A549 (cell line): ENCODE measurements around the gene LRFN2. TPM values are rescaled to one million over a fixed set of nuclear protein-coding genes. Genes with fewer than 3 reads are reported as not detected.

ENCODE experiments used
- ATAC-seq, 2 experiments: fragments of 200-7000 bp in 1 of 2; fragments of >200 bp in 1 of 2; cut with Nextera tagmentation in 1 of 2; cut with Tn5 transposase in 1 of 2; 3 replicates each; pipeline versions ENCODE4 v1.8.0 to v1.9.1; 2018 to 2020; ENCODE audit warnings: mild to moderate bottlenecking in 1 of 2, moderate library complexity in 1 of 2
- CTCF ChIA-PET: fragments of 300-600 bp; sonication (Branson Sonifier 250); formaldehyde crosslinking; extraction: SDS; loops from one replicate; lab custom pipeline; 2021; ENCODE audit warnings: antibody characterized with exemption, inconsistent platforms; lab: Yijun Ruan, JAX
- POLR2A ChIA-PET: fragments of 350-600 bp; formaldehyde crosslinking; extraction: SDS; loops from one replicate; lab custom pipeline; 2021; ENCODE audit warnings: antibody characterized with exemption, inconsistent platforms; lab: Yijun Ruan, JAX
- DNase-seq, 2 experiments: peaks; one replicate each; pipeline versions ENCODE4 v3.0.0 to v3.0.0-alpha.2; 2011 to 2016; ENCODE audit warnings: low read depth in 1 of 2, low spot score in 1 of 2
- FAIRE-seq: peaks from 2 replicates; lab custom pipeline; 2011; peaks lifted over from hg19 to GRCh38; lab: Jason Lieb, UNC
- H3K27ac ChIP-seq, 2 experiments: fragments of >200 bp; sonication (Bioruptor Twin); formaldehyde crosslinking; 3 replicates each; pipeline ENCODE4 v1.5.1; 2016 to 2017
- H3K4me1 ChIP-seq: fragments of >200 bp; sonication (Bioruptor Twin); formaldehyde crosslinking; 3 replicates; pipeline ENCODE4 v1.6.1; 2016
- H3K4me2 ChIP-seq: fragments of >200 bp; sonication (Bioruptor Twin); formaldehyde crosslinking; 3 replicates; pipeline ENCODE4 v1.6.1; 2016
- H3K4me3 ChIP-seq: fragments of >200 bp; sonication (Bioruptor Twin); formaldehyde crosslinking; 3 replicates; pipeline ENCODE4 v1.5.1; 2016
- H3K9me3 ChIP-seq: fragments of >200 bp; sonication (Bioruptor Twin); formaldehyde crosslinking; 3 replicates; pipeline ENCODE4 v1.6.1; 2016
- BHLHE40 ChIP-seq: IDR thresholded peaks from 2 replicates; pipeline ENCODE4 v1.6.1; 2012; ENCODE audit warnings: low read depth, low read length, inconsistent platforms
- CBX2 ChIP-seq: fragments of 200-600 bp; sonication (generic); IDR thresholded peaks from 2 replicates; pipeline ENCODE4 v1.6.1; 2016; ENCODE audit warnings: low read depth, mild to moderate bottlenecking, borderline replicate concordance
- CBX8 ChIP-seq: fragments of 200-600 bp; sonication (generic); IDR thresholded peaks from 2 replicates; pipeline ENCODE4 v1.6.1; 2016
- E2F6 ChIP-seq: IDR thresholded peaks from 2 replicates; pipeline ENCODE4 v1.6.1; 2012; ENCODE audit warnings: low read depth, borderline replicate concordance
- EP300 ChIP-seq, 2 experiments: fragments of >200 bp; sonication (Bioruptor Twin); formaldehyde crosslinking; IDR thresholded peaks; 2 replicates in 1 of 2; 3 replicates in 1 of 2; pipeline ENCODE4 v1.6.1; 2016 to 2017
- FOXS1 ChIP-seq: fragments of 250-450 bp; sonication (Bioruptor Pico); IDR thresholded peaks from 2 replicates; pipeline ENCODE4 v1.5.0; 2020; ENCODE audit warnings: mild to moderate bottlenecking, moderate library complexity
- HDAC2 ChIP-seq: fragments of 200-600 bp; sonication (generic); IDR thresholded peaks from 2 replicates; pipeline ENCODE4 v1.6.1; 2016
- HOXB5 ChIP-seq: fragments of 250-450 bp; sonication (Bioruptor Pico); IDR thresholded peaks from 2 replicates; pipeline ENCODE4 v1.5.0; 2020; ENCODE audit warnings: mild to moderate bottlenecking, moderate library complexity
- JUNB ChIP-seq: fragments of >200 bp; sonication (Bioruptor Twin); formaldehyde crosslinking; IDR thresholded peaks from 2 replicates; pipeline ENCODE4 v1.6.1; 2016
- MYC ChIP-seq: IDR thresholded peaks from 2 replicates; pipeline ENCODE4 v1.6.1; 2012; ENCODE audit warnings: mild to moderate bottlenecking, inconsistent platforms, low read length, improper control_type of control experiment, borderline replicate concordance
- POLR2A ChIP-seq: IDR thresholded peaks from 2 replicates; pipeline ENCODE4 v1.6.1; 2012; ENCODE audit warnings: mild to moderate bottlenecking, low read length
- POLR2AphosphoS2 ChIP-seq: conservative IDR thresholded peaks from 2 replicates; pipeline ENCODE4 v1.6.1; 2012; ENCODE audit warnings: low read length, improper control_type of control experiment, inconsistent platforms
- RAD21 ChIP-seq, 2 experiments: fragments of >200 bp in 1 of 2; sonication (Bioruptor Twin) in 1 of 2; formaldehyde crosslinking in 1 of 2; IDR thresholded peaks in 1 of 2; conservative IDR thresholded peaks in 1 of 2; 2 replicates in 1 of 2; 3 replicates in 1 of 2; pipeline ENCODE4 v1.6.1; 2012 to 2018; ENCODE audit warnings: inconsistent platforms in 1 of 2
- RCOR1 ChIP-seq: fragments of 150-350 bp; IDR thresholded peaks from 2 replicates; pipeline ENCODE4 v1.6.1; 2014; ENCODE audit warnings: antibody characterized with exemption, low read length, low read depth
- USF2 ChIP-seq: fragments of 450-650 bp; IDR thresholded peaks from 2 replicates; pipeline ENCODE4 v1.6.1; 2014; ENCODE audit warnings: antibody characterized with exemption
- ZNF302 ChIP-seq: fragments of 250-450 bp; sonication (Bioruptor Pico); IDR thresholded peaks from 2 replicates; pipeline ENCODE4 v1.9.0; 2021; ENCODE audit warnings: inconsistent platforms, mild to moderate bottlenecking, moderate library complexity
- ZSCAN20 ChIP-seq: fragments of 250-450 bp; sonication (Bioruptor Pico); IDR thresholded peaks from 2 replicates; pipeline ENCODE4 v1.8.0; 2022; ENCODE audit warnings: mild to moderate bottlenecking, moderate library complexity
- WGBS: methylation state at CpG from one replicate; pipeline ENCODE4 v1.1.6; 2017; ENCODE audit errors: missing lambda C conversion rate; 5-methylcytosine and 5-hydroxymethylcytosine counted together
- polyA plus RNA-seq, 4 experiments: library from polyadenylated mRNA; depleted of rRNA in 3 of 4; stranded (reverse); fragments of >200 nt; fragmentation: RNase III in 1 of 4; extraction: RNeasy Plus Mini Kit Qiagen cat#74134 plus additional on column Dnase treatment in 1 of 4; gene quantifications; 2 replicates in 3 of 4; 3 replicates in 1 of 4; pipeline ENCODE4 v1.2.3, GENCODE V29; 2011 to 2017
- TF ChIP-seq, protein P1 (sequence below): fragments of >200 bp; sonication (Bioruptor Twin); formaldehyde crosslinking; IDR thresholded peaks from 3 replicates; pipeline ENCODE4 v1.6.1; 2016
- TF ChIP-seq, protein P2 (sequence below): fragments of >200 bp; sonication (Bioruptor Twin); formaldehyde crosslinking; IDR thresholded peaks from 2 replicates; pipeline ENCODE4 v1.6.1; 2016
- TF ChIP-seq, protein P3 (sequence below): fragments of 250-450 bp; sonication (Bioruptor Pico); IDR thresholded peaks from 2 replicates; pipeline ENCODE4 v1.5.0; 2021; ENCODE audit warnings: mild to moderate bottlenecking, moderate library complexity, borderline replicate concordance
- TF ChIP-seq, protein P4 (sequence below): IDR thresholded peaks from 2 replicates; pipeline ENCODE4 v1.6.1; 2012
- TF ChIP-seq, protein P5 (sequence below): fragments of >200 bp; sonication (Bioruptor Twin); formaldehyde crosslinking; IDR thresholded peaks from 3 replicates; pipeline ENCODE4 v1.5.1; 2016

The LRFN2 gene
- polyA plus RNA-seq, 2 of the 4 experiments (the other 2 are of a cell fraction): not detected

GRCh38 chr6:40440053-40440452 is 147.1 kb downstream of the LRFN2 start:
- DNase-seq (no peak), FAIRE-seq (no peak), ATAC-seq (no peak)
- H3K4me2 ChIP-seq: no peak overlapping the region
- TF ChIP-seq POLR2AphosphoS2 (no peak), HDAC2 (no peak)
- TF ChIP-seq, protein P1, sequence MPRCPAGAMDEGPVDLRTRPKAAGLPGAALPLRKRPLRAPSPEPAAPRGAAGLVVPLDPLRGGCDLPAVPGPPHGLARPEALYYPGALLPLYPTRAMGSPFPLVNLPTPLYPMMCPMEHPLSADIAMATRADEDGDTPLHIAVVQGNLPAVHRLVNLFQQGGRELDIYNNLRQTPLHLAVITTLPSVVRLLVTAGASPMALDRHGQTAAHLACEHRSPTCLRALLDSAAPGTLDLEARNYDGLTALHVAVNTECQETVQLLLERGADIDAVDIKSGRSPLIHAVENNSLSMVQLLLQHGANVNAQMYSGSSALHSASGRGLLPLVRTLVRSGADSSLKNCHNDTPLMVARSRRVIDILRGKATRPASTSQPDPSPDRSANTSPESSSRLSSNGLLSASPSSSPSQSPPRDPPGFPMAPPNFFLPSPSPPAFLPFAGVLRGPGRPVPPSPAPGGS: no peak
- TF ChIP-seq, protein P2, sequence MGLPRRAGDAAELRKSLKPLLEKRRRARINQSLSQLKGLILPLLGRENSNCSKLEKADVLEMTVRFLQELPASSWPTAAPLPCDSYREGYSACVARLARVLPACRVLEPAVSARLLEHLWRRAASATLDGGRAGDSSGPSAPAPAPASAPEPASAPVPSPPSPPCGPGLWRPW: no peak
- no peaks in the 10 kb centered on the region for H3K4me1 ChIP-seq
- H3K4me3 ChIP-seq: no peak overlapping the region
- ChIA-PET CTCF (no interaction called here), POLR2A (no interaction called here)
- no peak overlapping the region for H3K27ac ChIP-seq
- H3K9me3 ChIP-seq: no peaks in the 10 kb centered on the region
- WGBS: 62% methylated on average over 6 of the region's 6 CpGs

- POLR2A ChIA-PET: no interaction called here
- no peak for DNase-seq
- no peaks in the 10 kb centered on the region for H3K9me3 ChIP-seq
- 41% methylated on average over 3 of the region's 7 CpGs for WGBS
- TF ChIP-seq CBX2 (no peak), ZSCAN20 (CRISPR knock-in tag) (no peak), ZNF302 (CRISPR knock-in tag) (no peak), POLR2A (no peak), JUNB (no peak), EP300 (IDR thresholded peaks at IDR 0.05) (no peak), HOXB5 (CRISPR knock-in tag) (no peak), RAD21 (conservative IDR thresholded peaks at IDR 0.05 in 1 of 2, IDR thresholded peaks at IDR 0.05 in 1 of 2) (no peak), RCOR1 (no peak), CBX8 (no peak), BHLHE40 (no peak), FOXS1 (CRISPR knock-in tag) (no peak), USF2 (no peak), E2F6 (no peak), MYC (no peak)
- TF ChIP-seq, protein P3, sequence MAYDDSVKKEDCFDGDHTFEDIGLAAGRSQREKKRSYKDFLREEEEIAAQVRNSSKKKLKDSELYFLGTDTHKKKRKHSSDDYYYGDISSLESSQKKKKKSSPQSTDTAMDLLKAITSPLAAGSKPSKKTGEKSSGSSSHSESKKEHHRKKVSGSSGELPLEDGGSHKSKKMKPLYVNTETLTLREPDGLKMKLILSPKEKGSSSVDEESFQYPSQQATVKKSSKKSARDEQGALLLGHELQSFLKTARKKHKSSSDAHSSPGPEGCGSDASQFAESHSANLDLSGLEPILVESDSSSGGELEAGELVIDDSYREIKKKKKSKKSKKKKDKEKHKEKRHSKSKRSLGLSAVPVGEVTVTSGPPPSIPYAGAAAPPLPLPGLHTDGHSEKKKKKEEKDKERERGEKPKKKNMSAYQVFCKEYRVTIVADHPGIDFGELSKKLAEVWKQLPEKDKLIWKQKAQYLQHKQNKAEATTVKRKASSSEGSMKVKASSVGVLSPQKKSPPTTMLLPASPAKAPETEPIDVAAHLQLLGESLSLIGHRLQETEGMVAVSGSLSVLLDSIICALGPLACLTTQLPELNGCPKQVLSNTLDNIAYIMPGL (CRISPR knock-in tag): no peak
- TF ChIP-seq, protein P4, sequence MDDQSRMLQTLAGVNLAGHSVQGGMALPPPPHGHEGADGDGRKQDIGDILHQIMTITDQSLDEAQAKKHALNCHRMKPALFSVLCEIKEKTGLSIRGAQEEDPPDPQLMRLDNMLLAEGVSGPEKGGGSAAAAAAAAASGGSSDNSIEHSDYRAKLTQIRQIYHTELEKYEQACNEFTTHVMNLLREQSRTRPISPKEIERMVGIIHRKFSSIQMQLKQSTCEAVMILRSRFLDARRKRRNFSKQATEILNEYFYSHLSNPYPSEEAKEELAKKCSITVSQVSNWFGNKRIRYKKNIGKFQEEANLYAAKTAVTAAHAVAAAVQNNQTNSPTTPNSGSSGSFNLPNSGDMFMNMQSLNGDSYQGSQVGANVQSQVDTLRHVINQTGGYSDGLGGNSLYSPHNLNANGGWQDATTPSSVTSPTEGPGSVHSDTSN: no peak
- TF ChIP-seq, protein P5, sequence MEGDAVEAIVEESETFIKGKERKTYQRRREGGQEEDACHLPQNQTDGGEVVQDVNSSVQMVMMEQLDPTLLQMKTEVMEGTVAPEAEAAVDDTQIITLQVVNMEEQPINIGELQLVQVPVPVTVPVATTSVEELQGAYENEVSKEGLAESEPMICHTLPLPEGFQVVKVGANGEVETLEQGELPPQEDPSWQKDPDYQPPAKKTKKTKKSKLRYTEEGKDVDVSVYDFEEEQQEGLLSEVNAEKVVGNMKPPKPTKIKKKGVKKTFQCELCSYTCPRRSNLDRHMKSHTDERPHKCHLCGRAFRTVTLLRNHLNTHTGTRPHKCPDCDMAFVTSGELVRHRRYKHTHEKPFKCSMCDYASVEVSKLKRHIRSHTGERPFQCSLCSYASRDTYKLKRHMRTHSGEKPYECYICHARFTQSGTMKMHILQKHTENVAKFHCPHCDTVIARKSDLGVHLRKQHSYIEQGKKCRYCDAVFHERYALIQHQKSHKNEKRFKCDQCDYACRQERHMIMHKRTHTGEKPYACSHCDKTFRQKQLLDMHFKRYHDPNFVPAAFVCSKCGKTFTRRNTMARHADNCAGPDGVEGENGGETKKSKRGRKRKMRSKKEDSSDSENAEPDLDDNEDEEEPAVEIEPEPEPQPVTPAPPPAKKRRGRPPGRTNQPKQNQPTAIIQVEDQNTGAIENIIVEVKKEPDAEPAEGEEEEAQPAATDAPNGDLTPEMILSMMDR: no peak
- TF ChIP-seq, protein P1: no peak
- TF ChIP-seq, all 56 proteins: peak for 0
- H3K4me3 ChIP-seq: no peak overlapping the region
- no peak for FAIRE-seq
- no peak overlapping the region for H3K4me2 ChIP-seq
- no peaks in the 10 kb centered on the region for H3K4me1 ChIP-seq
- no peak overlapping the region for H3K27ac ChIP-seq
- ATAC-seq: no peak
- CTCF ChIA-PET: interaction anchor here (0.5 kb wide), 1 partner anchor 9 kb away, joined by 4 read pairs; no protein-coding TSS in a partner anchor
Observed at GRCh38 chr6:40439026-40439800, 148.0 kb downstream of the LRFN2 start.
